ENCODE data around the gene TMEM121. TPM values are rescaled to one million over a fixed set of nuclear protein-coding genes. Genes with fewer than 3 reads are reported as not detected.

TMEM121 gene
- total RNA-seq = under 1 TPM; 0.33 to 0.37 TPM
- polyA plus RNA-seq = 1 to 10 TPM in 1 of 2 donors, not detected in 1; 1.5 TPM

GRCh38 chr14:105525861-105526775 is at the start of gene TMEM121:
TMEM121 (plus strand) TSS chr14:105526583; CDS start chr14:105528835, 2,252 bp downstream.
- no peak for DNase-seq (ENCODE audit: low spot score)
- TF ChIP-seq RXRA (IDR thresholded peaks at IDR 0.05) (no peak), TAF1 (conservative IDR thresholded peaks at IDR 0.05) (no peak), GABPA (IDR thresholded peaks at IDR 0.05 in 1 of 2, conservative IDR thresholded peaks at IDR 0.05 in 1 of 2) (no peak), YY1 (IDR thresholded peaks at IDR 0.05) (no peak), REST (IDR thresholded peaks at IDR 0.05) (no peak), FOXA2 (IDR thresholded peaks at IDR 0.05) (no peak), CTCF (IDR thresholded peaks at IDR 0.05; ENCODE audit: low read depth, low read length, missing input control) (no peak), HNF4A (conservative IDR thresholded peaks at IDR 0.05) (no peak), JUND (IDR thresholded peaks at IDR 0.05) (no peak), NR2F2 (IDR thresholded peaks at IDR 0.05) (no peak), EGR1 (IDR thresholded peaks at IDR 0.05; ENCODE audit: low read depth in 2 of 2) (no peak), ZBTB33 (IDR thresholded peaks at IDR 0.05) (no peak)
- Histone ChIP-seq H3K9ac (ENCODE audit: low read depth in 1 of 2, low read length in 2 of 2) (no peak within 1 kb of the TSS), H3K27ac (ENCODE audit: low read depth in 1 of 2, low read length in 2 of 2) (no peak within 1 kb of the TSS), H3K27me3 (ENCODE audit: control insufficient read depth in 4 of 4, insufficient read depth in 4 of 4, low read length in 3 of 4) (no peaks in the 10 kb centered on the region), H3K9me3 (ENCODE audit: control insufficient read depth in 4 of 4, low read length in 3 of 4) (no peaks in the 10 kb centered on the region), H3K4me3 (ENCODE audit: low read depth in 1 of 3, low read length in 3 of 3) (peak within 1 kb of the TSS in 2 of 3 donors; percentile 42 to 72), H3K4me1 (ENCODE audit: control insufficient read depth in 4 of 4, insufficient read depth in 4 of 4, low read length in 3 of 4) (peaks cover 9 to 30% (median 20%) of the 10 kb centered on the region in 4 donors), H3K36me3 (ENCODE audit: control insufficient read depth in 4 of 4, insufficient read depth in 3 of 4, low read depth in 1 of 4, low read length in 3 of 4) (peaks cover 0 to 1% (median 0%) of the 10 kb centered on the region in 4 donors)
- 3% methylated on average over 88 of the region's 88 CpGs for WGBS
